ENCODE measurements around the gene MAPK1IP1L.

Gene MAPK1IP1L

DNA sequence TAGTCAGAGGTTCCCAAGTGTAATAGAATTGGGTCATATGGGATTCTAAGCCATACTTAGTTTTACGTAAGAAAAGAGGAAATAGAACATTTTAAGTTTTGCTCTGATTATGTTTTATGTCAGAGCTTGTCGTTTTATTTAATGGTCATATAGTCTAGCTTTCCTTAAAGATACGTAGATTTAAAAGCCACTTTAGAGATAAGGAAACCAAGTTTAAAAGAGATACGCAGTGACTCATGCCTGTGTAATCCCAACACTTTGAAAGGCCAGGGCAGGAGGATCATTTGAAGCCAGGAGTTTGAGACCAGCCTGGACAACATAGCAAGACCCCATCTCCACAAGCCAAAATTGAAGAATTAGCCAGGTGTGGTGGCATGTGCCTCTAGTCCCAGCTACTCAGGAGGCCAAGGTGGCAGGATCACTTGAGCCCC is 19.5 kb downstream of the MAPK1IP1L start:
- H4K12ac ChIP-seq (ENCODE audit: low read depth, low read length): no peak overlapping the region
- WGBS (ENCODE audit: extremely low coverage, insufficient coverage, insufficient read length): no CpG with 5 or more reads among the region's 4 CpGs
- no peak overlapping the region for H2BK12ac ChIP-seq (ENCODE audit: low read length)
- no peak overlapping the region for H3K27ac ChIP-seq (ENCODE audit: low read depth, low read length)
- H2BK5ac ChIP-seq (ENCODE audit: low read depth, low read length, poor library complexity): no peak overlapping the region
- no peak overlapping the region for H3K23ac ChIP-seq (ENCODE audit: low read length)
- DNase-seq: peak; percentile 14 to 72
- no peak overlapping the region for H3K4me2 ChIP-seq (ENCODE audit: low read length)
- H3K79me2 ChIP-seq (ENCODE audit: control insufficient read depth, insufficient read depth, low read length, poor library complexity): no peaks in the 10 kb centered on the region
- no peak overlapping the region for H3K4ac ChIP-seq (ENCODE audit: low read depth, low read length)
- H3K18ac ChIP-seq (ENCODE audit: low read length): no peak overlapping the region
- H3K9ac ChIP-seq (ENCODE audit: low read length): no peak overlapping the region
- no peak overlapping the region for H3K14ac ChIP-seq (ENCODE audit: low read length)
- H3K4me3 ChIP-seq (ENCODE audit: low read depth, low read length): no peak overlapping the region
- H3K79me1 ChIP-seq (ENCODE audit: low read length): no peaks in the 10 kb centered on the region
- H3K27me3 ChIP-seq (ENCODE audit: insufficient read depth, low read length): no peaks in the 10 kb centered on the region
- no peaks in the 10 kb centered on the region for H3K4me1 ChIP-seq (ENCODE audit: control insufficient read depth in 1 of 2, insufficient read depth in 2 of 2, low read length in 2 of 2)
- no peak overlapping the region for H2AFZ ChIP-seq (ENCODE audit: insufficient read depth, low read length, poor library complexity)
- H3K36me3 ChIP-seq (ENCODE audit: control insufficient read depth in 1 of 2, insufficient read depth in 2 of 2, low read length in 2 of 2): peaks cover 0 to 3% of the 10 kb centered on the region in 2 experiments
- H2AK5ac ChIP-seq (ENCODE audit: low read length): no peak overlapping the region
- no peak overlapping the region for H2BK120ac ChIP-seq (ENCODE audit: insufficient read depth, low read length, poor library complexity)
- H4K8ac ChIP-seq (ENCODE audit: low read depth, low read length): no peak overlapping the region
- no peaks in the 10 kb centered on the region for H3K9me3 ChIP-seq (ENCODE audit: insufficient read depth, low read depth, low read length)
- H4K91ac ChIP-seq (ENCODE audit: low read depth, low read length): no peak overlapping the region

DNA sequence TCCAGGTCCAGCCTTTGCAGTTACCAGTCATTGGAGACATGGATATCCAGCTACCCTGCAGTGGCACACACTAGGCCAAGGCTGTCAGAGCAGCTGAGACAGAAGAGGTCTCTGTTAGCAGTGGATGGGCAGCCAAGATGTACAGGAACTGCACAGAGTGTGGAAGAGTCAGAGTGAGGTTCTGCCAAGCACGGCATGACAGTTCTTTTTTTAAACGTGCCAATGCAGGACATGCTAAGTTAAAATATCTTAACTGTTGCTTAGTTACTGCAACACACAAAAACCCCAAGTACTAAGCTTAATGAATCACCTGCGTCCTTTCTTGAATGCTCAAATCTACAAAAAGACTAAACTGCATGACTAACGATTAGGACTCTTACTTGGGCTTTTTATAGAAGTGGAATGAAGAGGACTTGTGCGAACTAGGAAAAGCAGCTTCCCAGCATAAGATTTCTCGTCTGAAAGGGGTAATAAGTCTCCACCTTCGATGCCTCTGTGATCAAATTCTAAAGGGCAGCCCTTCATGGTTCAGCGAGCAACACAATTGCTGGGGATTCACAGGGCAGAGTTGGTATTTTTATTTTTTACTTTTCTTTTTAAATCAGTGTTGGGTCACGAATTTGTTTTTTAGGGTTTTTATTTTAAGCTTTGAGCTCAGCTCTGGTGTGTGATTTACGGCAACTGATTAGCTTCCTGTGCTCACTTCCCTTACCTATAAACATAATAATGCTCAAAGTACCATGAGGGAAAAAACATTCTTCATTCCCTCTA is 20.6 kb downstream of the MAPK1IP1L start:
- peak; percentile 4 to 58 for DNase-seq
- no CpG with 5 or more reads among the region's 10 CpGs for WGBS (ENCODE audit: extremely low coverage, insufficient coverage, insufficient read length)
- no peaks in the 10 kb centered on the region for H3K9me3 ChIP-seq (ENCODE audit: insufficient read depth, low read depth, low read length)
- no peak overlapping the region for H3K4me3 ChIP-seq (ENCODE audit: low read depth, low read length)
- peaks cover 0 to 3% of the 10 kb centered on the region in 2 experiments for H3K36me3 ChIP-seq (ENCODE audit: control insufficient read depth in 1 of 2, insufficient read depth in 2 of 2, low read length in 2 of 2)
- no peak overlapping the region for H4K8ac ChIP-seq (ENCODE audit: low read depth, low read length)
- no peaks in the 10 kb centered on the region for H3K79me1 ChIP-seq (ENCODE audit: low read length)
- H3K18ac ChIP-seq (ENCODE audit: low read length): no peak overlapping the region
- no peak overlapping the region for H2BK12ac ChIP-seq (ENCODE audit: low read length)
- H4K91ac ChIP-seq (ENCODE audit: low read depth, low read length): no peak overlapping the region
- H2AK5ac ChIP-seq (ENCODE audit: low read length): no peak overlapping the region
- H3K4ac ChIP-seq (ENCODE audit: low read depth, low read length): no peak overlapping the region
- H3K79me2 ChIP-seq (ENCODE audit: control insufficient read depth, insufficient read depth, low read length, poor library complexity): no peaks in the 10 kb centered on the region
- no peak overlapping the region for H3K14ac ChIP-seq (ENCODE audit: low read length)
- no peak overlapping the region for H2AFZ ChIP-seq (ENCODE audit: insufficient read depth, low read length, poor library complexity)
- no peak overlapping the region for H2BK5ac ChIP-seq (ENCODE audit: low read depth, low read length, poor library complexity)
- no peak overlapping the region for H3K27ac ChIP-seq (ENCODE audit: low read depth, low read length)
- no peak overlapping the region for H3K23ac ChIP-seq (ENCODE audit: low read length)
- H4K12ac ChIP-seq (ENCODE audit: low read depth, low read length): no peak overlapping the region
- no peak overlapping the region for H3K9ac ChIP-seq (ENCODE audit: low read length)
- H3K4me1 ChIP-seq (ENCODE audit: control insufficient read depth in 1 of 2, insufficient read depth in 2 of 2, low read length in 2 of 2): peaks cover 0 to 1% of the 10 kb centered on the region in 2 experiments
- H3K4me2 ChIP-seq (ENCODE audit: low read length): no peak overlapping the region
- H2BK120ac ChIP-seq (ENCODE audit: insufficient read depth, low read length, poor library complexity): no peak overlapping the region
- no peaks in the 10 kb centered on the region for H3K27me3 ChIP-seq (ENCODE audit: insufficient read depth, low read length)

GRCh38 chr14:55073856-55074255 is 22.4 kb downstream of the MAPK1IP1L start:
- no peak overlapping the region for H4K8ac ChIP-seq (ENCODE audit: low read depth, low read length)
- H2BK120ac ChIP-seq (ENCODE audit: insufficient read depth, low read length, poor library complexity): no peak overlapping the region
- no peak overlapping the region for H2AK5ac ChIP-seq (ENCODE audit: low read length)
- H4K12ac ChIP-seq (ENCODE audit: low read depth, low read length): no peak overlapping the region
- no peak overlapping the region for H3K27ac ChIP-seq (ENCODE audit: low read depth, low read length)
- H2AFZ ChIP-seq (ENCODE audit: insufficient read depth, low read length, poor library complexity): no peak overlapping the region
- no peak overlapping the region for H3K23ac ChIP-seq (ENCODE audit: low read length)
- H3K27me3 ChIP-seq (ENCODE audit: insufficient read depth, low read length): no peaks in the 10 kb centered on the region
- H3K4me2 ChIP-seq (ENCODE audit: low read length): no peak overlapping the region
- no peak overlapping the region for H2BK12ac ChIP-seq (ENCODE audit: low read length)
- WGBS (ENCODE audit: extremely low coverage, insufficient coverage, insufficient read length): no CpG with 5 or more reads among the region's 2 CpGs
- no peak overlapping the region for H3K4ac ChIP-seq (ENCODE audit: low read depth, low read length)
- no peak for DNase-seq
- H4K91ac ChIP-seq (ENCODE audit: low read depth, low read length): no peak overlapping the region
- no peak overlapping the region for H3K4me3 ChIP-seq (ENCODE audit: low read depth, low read length)
- H3K14ac ChIP-seq (ENCODE audit: low read length): no peak overlapping the region
- peaks cover 5 to 9% of the 10 kb centered on the region in 2 experiments for H3K4me1 ChIP-seq (ENCODE audit: control insufficient read depth in 1 of 2, insufficient read depth in 2 of 2, low read length in 2 of 2)
- H3K9me3 ChIP-seq (ENCODE audit: insufficient read depth, low read depth, low read length): no peaks in the 10 kb centered on the region
- H3K79me1 ChIP-seq (ENCODE audit: low read length): no peaks in the 10 kb centered on the region
- no peak overlapping the region for H3K18ac ChIP-seq (ENCODE audit: low read length)
- no peak overlapping the region for H3K9ac ChIP-seq (ENCODE audit: low read length)
- H3K79me2 ChIP-seq (ENCODE audit: control insufficient read depth, insufficient read depth, low read length, poor library complexity): no peaks in the 10 kb centered on the region
- H3K36me3 ChIP-seq (ENCODE audit: control insufficient read depth in 1 of 2, insufficient read depth in 2 of 2, low read length in 2 of 2): no peaks in the 10 kb centered on the region
- no peak overlapping the region for H2BK5ac ChIP-seq (ENCODE audit: low read depth, low read length, poor library complexity)

DNA sequence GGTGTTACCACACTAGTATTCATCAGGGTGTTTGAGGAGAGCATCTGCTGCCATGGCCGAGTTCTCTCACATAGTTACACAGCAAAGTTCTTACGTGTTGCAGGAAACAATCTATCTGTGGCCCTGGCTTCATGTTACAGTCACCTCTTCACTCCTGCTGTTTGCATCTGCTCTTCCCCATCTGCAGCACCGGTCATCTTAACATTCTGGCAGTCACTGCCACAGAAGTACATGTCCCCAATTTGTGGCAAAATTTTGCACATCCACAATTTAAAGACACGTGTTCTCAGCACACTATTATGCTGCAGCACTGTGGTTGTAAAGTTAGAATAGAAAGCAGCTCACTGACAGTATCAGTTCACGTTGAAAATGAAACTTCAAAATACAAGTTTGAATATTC is 23.2 kb downstream of the MAPK1IP1L start:
- Histone ChIP-seq H3K14ac (ENCODE audit: low read length) (no peak overlapping the region), H3K79me2 (ENCODE audit: control insufficient read depth, insufficient read depth, low read length, poor library complexity) (no peaks in the 10 kb centered on the region), H3K4me3 (ENCODE audit: low read depth, low read length) (no peak overlapping the region), H4K8ac (ENCODE audit: low read depth, low read length) (no peak overlapping the region), H2AK5ac (ENCODE audit: low read length) (no peak overlapping the region), H3K79me1 (ENCODE audit: low read length) (no peaks in the 10 kb centered on the region), H3K4ac (ENCODE audit: low read depth, low read length) (no peak overlapping the region), H3K4me1 (ENCODE audit: control insufficient read depth in 1 of 2, insufficient read depth in 2 of 2, low read length in 2 of 2) (peaks cover 5 to 9% of the 10 kb centered on the region in 2 experiments), H2BK120ac (ENCODE audit: insufficient read depth, low read length, poor library complexity) (no peak overlapping the region), H3K9me3 (ENCODE audit: insufficient read depth, low read depth, low read length) (no peaks in the 10 kb centered on the region), H3K36me3 (ENCODE audit: control insufficient read depth in 1 of 2, insufficient read depth in 2 of 2, low read length in 2 of 2) (no peaks in the 10 kb centered on the region), H2AFZ (ENCODE audit: insufficient read depth, low read length, poor library complexity) (no peak overlapping the region), H3K4me2 (ENCODE audit: low read length) (no peak overlapping the region), H3K18ac (ENCODE audit: low read length) (no peak overlapping the region), H2BK12ac (ENCODE audit: low read length) (no peak overlapping the region), H2BK5ac (ENCODE audit: low read depth, low read length, poor library complexity) (no peak overlapping the region), H4K91ac (ENCODE audit: low read depth, low read length) (no peak overlapping the region), H3K27me3 (ENCODE audit: insufficient read depth, low read length) (no peaks in the 10 kb centered on the region), H4K12ac (ENCODE audit: low read depth, low read length) (no peak overlapping the region), H3K23ac (ENCODE audit: low read length) (no peak overlapping the region), H3K27ac (ENCODE audit: low read depth, low read length) (no peak overlapping the region), H3K9ac (ENCODE audit: low read length) (no peak overlapping the region)
- DNase-seq: no peak
- WGBS (ENCODE audit: extremely low coverage, insufficient coverage, insufficient read length): no CpG with 5 or more reads among the region's 5 CpGs

Data from trophoblast cell (in vitro differentiated cells and primary cell).